Measurements from ENCODE around the gene WWOX.

- TF ChIP-seq CTCF (IDR thresholded peaks at IDR 0.05; ENCODE audit: poor library complexity) (no peak), EZH2 (IDR thresholded peaks at IDR 0.05; ENCODE audit: borderline replicate concordance) (no peak), EZH2phosphoT487 (IDR thresholded peaks at IDR 0.05; ENCODE audit: low read depth, severe bottlenecking, unreplicated experiment) (no peak)
Observed at GRCh38 chr16:78697426-78697825, 598.0 kb downstream of the WWOX start.

Data from hepatocyte (in vitro differentiated cells).